Aorta (tissue), 5 donors: Measurements from ENCODE around the gene TSPEAR. TPM values are rescaled to one million over a fixed set of nuclear protein-coding genes. Genes with fewer than 3 reads are reported as not detected.

Source experiments
- ATAC-seq: fragments of 200-7000 bp; cut with Tn5 transposase; one replicate; pipeline ENCODE4 v1.9.1; 2022; ENCODE audit warnings: moderate library complexity; ENCODE audit not compliant: low FRiP score
- DNase-seq, 2 donors: peaks; one replicate each; pipeline ENCODE4 v3.0.0-alpha.2; 2020
- H3K27ac ChIP-seq, 2 donors: one replicate each; pipeline ENCODE4 v1.5.1; 2013; ENCODE audit warnings: low read length in 2 of 2, mild to moderate bottlenecking in 2 of 2, moderate library complexity in 2 of 2, control low read depth in 1 of 2, inconsistent platforms in 1 of 2, low read depth in 1 of 2
- H3K27me3 ChIP-seq, 2 donors: one replicate each; pipeline ENCODE4 v1.6.1; 2013; ENCODE audit warnings: control low read depth in 1 of 2, low read length in 1 of 2, mild to moderate bottlenecking in 1 of 2, moderate library complexity in 1 of 2; ENCODE audit not compliant: insufficient read depth in 2 of 2, control insufficient read depth in 1 of 2
- H3K36me3 ChIP-seq, 2 donors: one replicate each; pipeline ENCODE4 v1.6.1; 2013; ENCODE audit warnings: control low read depth in 1 of 2, low read length in 1 of 2, mild to moderate bottlenecking in 1 of 2; ENCODE audit not compliant: insufficient read depth in 2 of 2, control insufficient read depth in 1 of 2
- H3K4me1 ChIP-seq, 2 donors: one replicate each; pipeline ENCODE4 v1.6.1; 2013; ENCODE audit warnings: low read length in 2 of 2, control low read depth in 1 of 2, mild to moderate bottlenecking in 1 of 2, moderate library complexity in 1 of 2; ENCODE audit not compliant: insufficient read depth in 2 of 2, control insufficient read depth in 1 of 2
- H3K4me3 ChIP-seq, 2 donors: one replicate each; pipeline ENCODE4 v1.5.1; 2013; ENCODE audit warnings: low read length in 2 of 2, control low read depth in 1 of 2, mild to moderate bottlenecking in 1 of 2
- H3K9me3 ChIP-seq: one replicate; pipeline ENCODE4 v1.6.1; 2013; ENCODE audit warnings: mild to moderate bottlenecking, low read length; ENCODE audit not compliant: control insufficient read depth
- WGBS, 2 donors: extraction: QIAGEN DNeasy Blood & Tissue Kit; methylation state at CpG; one replicate each; pipeline ENCODE4 v1.1.7; 2013; 5-methylcytosine and 5-hydroxymethylcytosine counted together
- intact Hi-C, 2 donors: fragments of 100-400 bp; cut with DNase I; formaldehyde crosslinking; loops; one replicate each; pipeline versions ENCODE4 v1.14.2 to v1.15.0; 2022
- polyA plus RNA-seq, 2 donors: library from polyadenylated mRNA; stranded (reverse); fragments of 200-250 nt; gene quantifications; one replicate each; pipeline ENCODE4 v1.2.3, GENCODE V29; 2013
- total RNA-seq, 2 donors: library from RNA; stranded (reverse); fragmentation: NEBNext Ultra II Directional; extraction: Animal tissue kit (Norgen Biotek cat#: 25700); gene quantifications; one replicate each; pipeline ENCODE4 v1.2.1, GENCODE V29; 2021
- donor health status: healthy with polysubstance abuse.
- donor health status: Bipolar disorder and iron deficiency.
- donor health status: DM: no; HTN: no; CAD: no.
- donor health status: DM: no; HTN: no; CAD: no.
- donor health status: DM: yes; HTN: yes; CAD: no.

Gene TSPEAR
- total and polyA plus RNA-seq, 4 donors: not detected

- Histone ChIP-seq H3K27ac (no peak overlapping the region), H3K4me1 (no peaks in the 10 kb centered on the region), H3K4me3 (no peak overlapping the region), H3K27me3 (no peaks in the 10 kb centered on the region), H3K9me3 (no peaks in the 10 kb centered on the region), H3K36me3 (no peaks in the 10 kb centered on the region)
- DNase-seq: no peak
- intact Hi-C loops: no loop called here
- no peak for ATAC-seq
Measured at GRCh38 chr21:44716984-44717383, 5.6 kb upstream of the TSPEAR start.

- Histone ChIP-seq H3K4me1 (no peaks in the 10 kb centered on the region), H3K27me3 (no peaks in the 10 kb centered on the region), H3K36me3 (no peaks in the 10 kb centered on the region), H3K27ac (no peak overlapping the region), H3K4me3 (no peak overlapping the region), H3K9me3 (no peaks in the 10 kb centered on the region)
- intact Hi-C loops: no loop called here
- WGBS, 2 donors: 57 to 60% methylated on average over 8 of the region's 8 CpGs
- peak in 1 of 2 donors; percentile 22 for DNase-seq
- no peak for ATAC-seq
Measured at GRCh38 chr21:44714905-44715304, 3.5 kb upstream of the TSPEAR start.

- no peaks in the 10 kb centered on the region for H3K27me3 ChIP-seq
- no peaks in the 10 kb centered on the region for H3K36me3 ChIP-seq
- intact Hi-C loops: no loop called here
- WGBS, 2 donors: 92% methylated on average over 10 of the region's 10 CpGs
- DNase-seq: peak in 1 of 2 donors; percentile 27
- no peak for ATAC-seq
- H3K9me3 ChIP-seq: no peaks in the 10 kb centered on the region
- H3K4me3 ChIP-seq: no peak overlapping the region
- no peaks in the 10 kb centered on the region for H3K4me1 ChIP-seq
- H3K27ac ChIP-seq: no peak overlapping the region
Measured at GRCh38 chr21:44713846-44714245, 2.5 kb upstream of the TSPEAR start.

- H3K9me3 ChIP-seq: no peaks in the 10 kb centered on the region
- H3K4me3 ChIP-seq: no peak overlapping the region
- H3K36me3 ChIP-seq: no peaks in the 10 kb centered on the region
- 85 to 87% methylated on average over 9 of the region's 9 CpGs for WGBS, 2 donors
- intact Hi-C loops: no loop called here
- peak in 1 of 2 donors; percentile 40 for DNase-seq
- no peak overlapping the region for H3K27ac ChIP-seq
- H3K27me3 ChIP-seq: no peaks in the 10 kb centered on the region
- no peak for ATAC-seq
- H3K4me1 ChIP-seq: no peaks in the 10 kb centered on the region
Measured at GRCh38 chr21:44713130-44713529, 1.8 kb upstream of the TSPEAR start.

GRCh38 chr21:44712203-44713028 is 1.0 kb upstream of the TSPEAR start:
- DNase-seq (peak in 1 of 2 donors; percentile 13), ATAC-seq (no peak)
- H3K36me3 ChIP-seq: no peaks in the 10 kb centered on the region
- WGBS, 2 donors: 52 to 55% methylated on average over 21 to 22 of the region's 22 CpGs
- no peaks in the 10 kb centered on the region for H3K27me3 ChIP-seq
- intact Hi-C loops: no loop called here
- H3K4me1 ChIP-seq: no peaks in the 10 kb centered on the region
- H3K4me3 ChIP-seq: no peak overlapping the region
- no peaks in the 10 kb centered on the region for H3K9me3 ChIP-seq
- H3K27ac ChIP-seq: no peak overlapping the region

- H3K4me3 ChIP-seq: no peak overlapping the region
- no peaks in the 10 kb centered on the region for H3K4me1 ChIP-seq
- H3K27ac ChIP-seq: no peak overlapping the region
- H3K27me3 ChIP-seq: no peaks in the 10 kb centered on the region
- WGBS, 2 donors: 26 to 27% methylated on average over 20 of the region's 20 CpGs
- DNase-seq: peak in 1 of 2 donors; percentile 59
- H3K36me3 ChIP-seq: no peaks in the 10 kb centered on the region
- intact Hi-C loops: no loop called here
- ATAC-seq: no peak
- H3K9me3 ChIP-seq: peaks cover 4% of the 10 kb centered on the region
Measured at GRCh38 chr21:44710756-44711326, 531 bp downstream of the TSPEAR start.

GRCh38 chr21:44710294-44710665 is 1.1 kb downstream of the TSPEAR start:
- Histone ChIP-seq H3K9me3 (peaks cover 4% of the 10 kb centered on the region), H3K4me1 (no peaks in the 10 kb centered on the region), H3K4me3 (no peak overlapping the region), H3K27me3 (no peaks in the 10 kb centered on the region), H3K36me3 (no peaks in the 10 kb centered on the region), H3K27ac (no peak overlapping the region)
- intact Hi-C loops: no loop called here
- ATAC-seq (no peak), DNase-seq (peak in 1 of 2 donors; percentile 63)
- WGBS, 2 donors: 18 to 21% methylated on average over 17 of the region's 17 CpGs

GRCh38 chr21:44709426-44710293 is 1.7 kb downstream of the TSPEAR start:
- no peaks in the 10 kb centered on the region for H3K27me3 ChIP-seq
- no peak for ATAC-seq
- peaks cover 4% of the 10 kb centered on the region for H3K9me3 ChIP-seq
- WGBS, 2 donors: 5% methylated on average over 44 to 45 of the region's 45 CpGs
- intact Hi-C loops: no loop called here
- no peak overlapping the region for H3K27ac ChIP-seq
- H3K4me1 ChIP-seq: no peaks in the 10 kb centered on the region
- H3K36me3 ChIP-seq: no peaks in the 10 kb centered on the region
- no peak overlapping the region for H3K4me3 ChIP-seq
- peak in 1 of 2 donors; percentile 73 for DNase-seq
